GM12878 (cell line): Measurements from ENCODE around the gene IFNLR1. TPM values are rescaled to one million over a fixed set of nuclear protein-coding genes. Genes with fewer than 3 reads are reported as not detected.
A peak's percentile ranks its signal among the peaks of the same experiment; 100 is the strongest.

Experiments used
- BRCA1 ChIP-seq: IDR thresholded peaks from 2 replicates; pipeline ENCODE4 v1.6.1; 2011; ENCODE audit warnings: low read depth, low read length, improper control_type of control experiment
- CHD1 ChIP-seq: IDR thresholded peaks from 2 replicates; pipeline ENCODE4 v1.6.1; 2012; ENCODE audit warnings: low read depth, low read length, improper control_type of control experiment
- CREB1 ChIP-seq: IDR thresholded peaks from 2 replicates; pipeline ENCODE4 v1.6.1; 2012; ENCODE audit warnings: low read depth, mild to moderate bottlenecking, inconsistent platforms
- EED ChIP-seq: sonication (generic); IDR thresholded peaks from 2 replicates; pipeline ENCODE4 v1.6.1; 2016; ENCODE audit warnings: antibody characterized with exemption, low read depth
- EZH2 ChIP-seq: IDR thresholded peaks from 2 replicates; pipeline ENCODE4 v1.6.1; 2012; ENCODE audit warnings: low read depth, mild to moderate bottlenecking, control low read depth, inconsistent platforms, low read length, borderline replicate concordance; ENCODE audit not compliant: control insufficient read depth
- IKZF1 ChIP-seq: fragments of 450-650 bp; conservative IDR thresholded peaks from 2 replicates; pipeline ENCODE4 v1.6.1; 2017; ENCODE audit warnings: antibody characterized with exemption, mild to moderate bottlenecking
- MAX ChIP-seq: IDR thresholded peaks from 2 replicates; pipeline ENCODE4 v1.6.1; 2012; ENCODE audit warnings: low read depth, low read length, improper control_type of control experiment
- MLLT1 ChIP-seq: fragments of 450-650 bp; IDR thresholded peaks from 2 replicates; pipeline ENCODE4 v1.6.1; 2016; ENCODE audit warnings: mild to moderate bottlenecking
- NFIC ChIP-seq: IDR thresholded peaks from 2 replicates; pipeline ENCODE4 v1.6.1; 2012; ENCODE audit warnings: low read depth, mild to moderate bottlenecking, inconsistent platforms, low read length, moderate library complexity
- NFXL1 ChIP-seq: fragments of 450-650 bp; IDR thresholded peaks from 2 replicates; pipeline ENCODE4 v1.6.1; 2017; ENCODE audit warnings: antibody characterized with exemption, mild to moderate bottlenecking, borderline replicate concordance
- NR2C1 ChIP-seq: fragments of 450-650 bp; IDR thresholded peaks from 2 replicates; pipeline ENCODE4 v1.6.1; 2017; ENCODE audit warnings: antibody characterized with exemption, mild to moderate bottlenecking, moderate library complexity
- NR2F1 ChIP-seq: fragments of 450-650 bp; conservative IDR thresholded peaks from 2 replicates; pipeline ENCODE4 v1.6.1; 2017; ENCODE audit warnings: mild to moderate bottlenecking
- NRF1 ChIP-seq: conservative IDR thresholded peaks from 2 replicates; pipeline ENCODE4 v1.6.1; 2011; ENCODE audit warnings: mild to moderate bottlenecking, low read depth, low read length, improper control_type of control experiment
- RB1 ChIP-seq: fragments of 450-650 bp; formaldehyde crosslinking; IDR thresholded peaks from 2 replicates; pipeline ENCODE4 v1.6.1; 2017; ENCODE audit warnings: mild to moderate bottlenecking, borderline replicate concordance
- RCOR1 ChIP-seq: conservative IDR thresholded peaks from 2 replicates; pipeline ENCODE4 v1.6.1; 2012; ENCODE audit warnings: low read depth, low read length, improper control_type of control experiment
- RUNX3 ChIP-seq: IDR thresholded peaks from 2 replicates; pipeline ENCODE4 v1.6.1; 2012; ENCODE audit warnings: low read length, inconsistent platforms
- SP1 ChIP-seq: IDR thresholded peaks from one replicate; pipeline ENCODE4 v1.6.1; 2011; ENCODE audit warnings: low read depth, low read length
- SUZ12 ChIP-seq: fragments of 200-600 bp; sonication (generic); IDR thresholded peaks from one replicate; pipeline ENCODE4 v1.6.1; 2018; ENCODE audit warnings: antibody characterized with exemption, mild to moderate bottlenecking; ENCODE audit not compliant: unreplicated experiment
- TCF7 ChIP-seq: IDR thresholded peaks from 2 replicates; pipeline ENCODE4 v1.6.1; 2014; ENCODE audit warnings: antibody characterized with exemption, borderline replicate concordance
- ZSCAN29 ChIP-seq: fragments of 450-650 bp; IDR thresholded peaks from 2 replicates; pipeline ENCODE4 v1.6.1; 2017; ENCODE audit warnings: mild to moderate bottlenecking, moderate library complexity
- polyA plus RNA-seq, 11 experiments: library from polyadenylated mRNA; depleted of rRNA in 4 of 11; unstranded in 6 of 11; stranded (reverse) in 5 of 11; fragments of >200 nt; fragmentation: Nextera tagmentation in 4 of 11; fragmentation: Illumina TruSeq in 1 of 11; extraction: Ambion mirVana in 4 of 11; extraction: Trizol in 1 of 11; gene quantifications; 1 replicate in 1 of 11; 2 replicates in 10 of 11; pipeline versions ENCODE4 v1.2.1 to v1.2.3, GENCODE V29; 2011 to 2016; ENCODE audit warnings: inconsistent platforms in 2 of 11, missing spikeins in 2 of 11, low read depth in 1 of 11
- total RNA-seq, 4 experiments: library from RNA; depleted of rRNA in 3 of 4; stranded (reverse); fragments of >200 nt in 3 of 4; fragmentation: Illumina TruSeq in 1 of 4; extraction: Trizol in 1 of 4; gene quantifications; 2 replicates each; pipeline versions ENCODE4 v1.2.1 to v1.2.3, GENCODE V29; 2013 to 2021
- TF ChIP-seq, protein P1 (sequence below): fragments of 450-650 bp; IDR thresholded peaks from 2 replicates; pipeline ENCODE4 v1.6.1; 2017; ENCODE audit warnings: mild to moderate bottlenecking, moderate library complexity
- TF ChIP-seq, protein P2 (sequence below): IDR thresholded peaks from 2 replicates; pipeline ENCODE4 v1.6.1; 2011; ENCODE audit warnings: borderline replicate concordance, low read depth, mild to moderate bottlenecking, moderate library complexity, low read length; ENCODE audit not compliant: insufficient read depth, poor library complexity, severe bottlenecking

IFNLR1 gene
- total and polyA plus RNA-seq, 10 of the 15 experiments (the other 5 are each of a cell fraction or from before 2014, with no cell fraction given) = 0.31 to 5.6 (median 3.9) TPM

- TF ChIP-seq NR2F1 (peak; percentile 44; the same call in 1 of the 2 replicates), BRCA1 (no peak), NFIC (peak; percentile 31; the same call in 1 of the 2 replicates), CREB1 (peak; percentile 49), ZSCAN29 (no peak), MAX (no peak), SUZ12 (no peak), NFXL1 (no peak), NRF1 (no peak), IKZF1 (no peak), MLLT1 (no peak), RB1 (no peak), EZH2 (no peak), NR2C1 (no peak), RUNX3 (peak; percentile 70), CHD1 (no peak), EED (peak; percentile 46; the same call in 1 of the 2 replicates), TCF7 (0 out of 2 replicates have a peak, but pooled peaks have one; percentile 22), RCOR1 (no peak), SP1 (no peak)
- TF ChIP-seq, protein P1, sequence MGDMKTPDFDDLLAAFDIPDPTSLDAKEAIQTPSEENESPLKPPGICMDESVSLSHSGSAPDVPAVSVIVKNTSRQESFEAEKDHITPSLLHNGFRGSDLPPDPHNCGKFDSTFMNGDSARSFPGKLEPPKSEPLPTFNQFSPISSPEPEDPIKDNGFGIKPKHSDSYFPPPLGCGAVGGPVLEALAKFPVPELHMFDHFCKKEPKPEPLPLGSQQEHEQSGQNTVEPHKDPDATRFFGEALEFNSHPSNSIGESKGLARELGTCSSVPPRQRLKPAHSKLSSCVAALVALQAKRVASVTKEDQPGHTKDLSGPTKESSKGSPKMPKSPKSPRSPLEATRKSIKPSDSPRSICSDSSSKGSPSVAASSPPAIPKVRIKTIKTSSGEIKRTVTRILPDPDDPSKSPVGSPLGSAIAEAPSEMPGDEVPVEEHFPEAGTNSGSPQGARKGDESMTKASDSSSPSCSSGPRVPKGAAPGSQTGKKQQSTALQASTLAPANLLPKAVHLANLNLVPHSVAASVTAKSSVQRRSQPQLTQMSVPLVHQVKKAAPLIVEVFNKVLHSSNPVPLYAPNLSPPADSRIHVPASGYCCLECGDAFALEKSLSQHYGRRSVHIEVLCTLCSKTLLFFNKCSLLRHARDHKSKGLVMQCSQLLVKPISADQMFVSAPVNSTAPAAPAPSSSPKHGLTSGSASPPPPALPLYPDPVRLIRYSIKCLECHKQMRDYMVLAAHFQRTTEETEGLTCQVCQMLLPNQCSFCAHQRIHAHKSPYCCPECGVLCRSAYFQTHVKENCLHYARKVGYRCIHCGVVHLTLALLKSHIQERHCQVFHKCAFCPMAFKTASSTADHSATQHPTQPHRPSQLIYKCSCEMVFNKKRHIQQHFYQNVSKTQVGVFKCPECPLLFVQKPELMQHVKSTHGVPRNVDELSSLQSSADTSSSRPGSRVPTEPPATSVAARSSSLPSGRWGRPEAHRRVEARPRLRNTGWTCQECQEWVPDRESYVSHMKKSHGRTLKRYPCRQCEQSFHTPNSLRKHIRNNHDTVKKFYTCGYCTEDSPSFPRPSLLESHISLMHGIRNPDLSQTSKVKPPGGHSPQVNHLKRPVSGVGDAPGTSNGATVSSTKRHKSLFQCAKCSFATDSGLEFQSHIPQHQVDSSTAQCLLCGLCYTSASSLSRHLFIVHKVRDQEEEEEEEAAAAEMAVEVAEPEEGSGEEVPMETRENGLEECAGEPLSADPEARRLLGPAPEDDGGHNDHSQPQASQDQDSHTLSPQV = no peak
- TF ChIP-seq, protein P2, sequence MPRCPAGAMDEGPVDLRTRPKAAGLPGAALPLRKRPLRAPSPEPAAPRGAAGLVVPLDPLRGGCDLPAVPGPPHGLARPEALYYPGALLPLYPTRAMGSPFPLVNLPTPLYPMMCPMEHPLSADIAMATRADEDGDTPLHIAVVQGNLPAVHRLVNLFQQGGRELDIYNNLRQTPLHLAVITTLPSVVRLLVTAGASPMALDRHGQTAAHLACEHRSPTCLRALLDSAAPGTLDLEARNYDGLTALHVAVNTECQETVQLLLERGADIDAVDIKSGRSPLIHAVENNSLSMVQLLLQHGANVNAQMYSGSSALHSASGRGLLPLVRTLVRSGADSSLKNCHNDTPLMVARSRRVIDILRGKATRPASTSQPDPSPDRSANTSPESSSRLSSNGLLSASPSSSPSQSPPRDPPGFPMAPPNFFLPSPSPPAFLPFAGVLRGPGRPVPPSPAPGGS = peak; percentile 86
Observed at GRCh38 chr1:24155011-24155782, 31.9 kb downstream of the IFNLR1 start (continued).
